ENCODE data around the gene TSPAN32. TPM values are rescaled to one million over a fixed set of nuclear protein-coding genes. Genes with fewer than 3 reads are reported as not detected.
A peak's percentile ranks its signal among the peaks of the same experiment; 100 is the strongest.

TSPAN32 gene
- total RNA-seq, 1 donor: 1.4 TPM

DNA sequence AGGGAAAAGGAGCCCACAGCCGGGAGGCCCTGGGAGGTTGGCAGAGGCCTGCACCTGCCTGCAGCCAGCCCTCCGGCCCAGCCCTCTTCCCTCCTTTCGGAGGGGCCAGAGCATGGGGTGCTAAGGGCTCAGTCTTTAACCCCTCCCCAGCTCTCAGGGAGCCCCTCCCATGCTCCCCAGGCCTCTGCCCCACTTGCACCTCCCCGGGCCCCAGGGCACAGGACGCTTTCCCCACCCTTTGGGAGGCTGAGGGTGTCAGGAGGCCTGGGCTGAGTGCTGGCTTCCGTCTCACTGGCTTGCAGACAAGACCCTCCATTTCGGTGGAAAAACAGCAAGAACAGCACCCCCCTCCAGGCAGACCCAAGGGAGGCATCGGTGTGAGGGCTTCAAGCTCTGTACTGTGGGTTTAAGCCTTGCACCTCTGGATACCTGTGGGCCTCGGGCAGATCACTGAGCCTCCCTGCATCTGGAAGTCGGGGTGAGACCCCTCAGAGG lies 38.7 kb upstream of the TSPAN32 start:
- H3K9me3 ChIP-seq (ENCODE audit: low read depth, low read length): no peaks in the 10 kb centered on the region
- H3K4me3 ChIP-seq (ENCODE audit: insufficient read depth, low read length): no peak overlapping the region
- TF ChIP-seq CTCF (IDR thresholded peaks at IDR 0.05; ENCODE audit: extremely low read depth, low read depth, low read length): no peak
- H3K79me2 ChIP-seq (ENCODE audit: insufficient read depth, low read length): no peaks in the 10 kb centered on the region
- H3K27me3 ChIP-seq (ENCODE audit: insufficient read depth, low read length): peaks cover 5% of the 10 kb centered on the region
- H4K20me1 ChIP-seq (ENCODE audit: insufficient read depth, low read length): no peaks in the 10 kb centered on the region
- H2AFZ ChIP-seq (ENCODE audit: low read length): no peak overlapping the region
- H3K27ac ChIP-seq (ENCODE audit: low read depth, low read length): no peak overlapping the region
- no peaks in the 10 kb centered on the region for H3K36me3 ChIP-seq (ENCODE audit: insufficient read depth, low read length)
- H3K4me1 ChIP-seq (ENCODE audit: insufficient read depth, low read length): no peaks in the 10 kb centered on the region
- no peak overlapping the region for H3K4me2 ChIP-seq (ENCODE audit: insufficient read depth, low read length)
- peak; percentile 85 for DNase-seq (ENCODE audit: insufficient read length, low spot score, missing footprints)

- H3K4me3 ChIP-seq (ENCODE audit: insufficient read depth, low read length): no peak overlapping the region
- H3K4me1 ChIP-seq (ENCODE audit: insufficient read depth, low read length): no peaks in the 10 kb centered on the region
- H3K27me3 ChIP-seq (ENCODE audit: insufficient read depth, low read length): peaks cover 9% of the 10 kb centered on the region
- H3K4me2 ChIP-seq (ENCODE audit: insufficient read depth, low read length): no peak overlapping the region
- no peaks in the 10 kb centered on the region for H3K79me2 ChIP-seq (ENCODE audit: insufficient read depth, low read length)
- H2AFZ ChIP-seq (ENCODE audit: low read length): no peak overlapping the region
- H4K20me1 ChIP-seq (ENCODE audit: insufficient read depth, low read length): no peaks in the 10 kb centered on the region
- H3K9me3 ChIP-seq (ENCODE audit: low read depth, low read length): no peaks in the 10 kb centered on the region
- DNase-seq (ENCODE audit: insufficient read length, low spot score, missing footprints): peak; percentile 84
- H3K27ac ChIP-seq (ENCODE audit: low read depth, low read length): no peak overlapping the region
- TF ChIP-seq CTCF (IDR thresholded peaks at IDR 0.05; ENCODE audit: extremely low read depth, low read depth, low read length): no peak
- H3K36me3 ChIP-seq (ENCODE audit: insufficient read depth, low read length): no peaks in the 10 kb centered on the region
Measured at GRCh38 chr11:2263724-2264360, 38.0 kb upstream of the TSPAN32 start.

GRCh38 chr11:2264366-2265053 lies 37.3 kb upstream of the TSPAN32 start:
- Histone ChIP-seq H2AFZ (ENCODE audit: low read length) (no peak overlapping the region), H3K4me2 (ENCODE audit: insufficient read depth, low read length) (no peak overlapping the region), H4K20me1 (ENCODE audit: insufficient read depth, low read length) (no peaks in the 10 kb centered on the region), H3K36me3 (ENCODE audit: insufficient read depth, low read length) (no peaks in the 10 kb centered on the region), H3K9me3 (ENCODE audit: low read depth, low read length) (no peaks in the 10 kb centered on the region), H3K27ac (ENCODE audit: low read depth, low read length) (no peak overlapping the region), H3K79me2 (ENCODE audit: insufficient read depth, low read length) (no peaks in the 10 kb centered on the region), H3K4me1 (ENCODE audit: insufficient read depth, low read length) (no peaks in the 10 kb centered on the region), H3K27me3 (ENCODE audit: insufficient read depth, low read length) (peaks cover 12% of the 10 kb centered on the region), H3K4me3 (ENCODE audit: insufficient read depth, low read length) (no peak overlapping the region)
- peak; percentile 60 for DNase-seq (ENCODE audit: insufficient read length, low spot score, missing footprints)
- no peak for TF ChIP-seq CTCF (IDR thresholded peaks at IDR 0.05; ENCODE audit: extremely low read depth, low read depth, low read length)

DNA sequence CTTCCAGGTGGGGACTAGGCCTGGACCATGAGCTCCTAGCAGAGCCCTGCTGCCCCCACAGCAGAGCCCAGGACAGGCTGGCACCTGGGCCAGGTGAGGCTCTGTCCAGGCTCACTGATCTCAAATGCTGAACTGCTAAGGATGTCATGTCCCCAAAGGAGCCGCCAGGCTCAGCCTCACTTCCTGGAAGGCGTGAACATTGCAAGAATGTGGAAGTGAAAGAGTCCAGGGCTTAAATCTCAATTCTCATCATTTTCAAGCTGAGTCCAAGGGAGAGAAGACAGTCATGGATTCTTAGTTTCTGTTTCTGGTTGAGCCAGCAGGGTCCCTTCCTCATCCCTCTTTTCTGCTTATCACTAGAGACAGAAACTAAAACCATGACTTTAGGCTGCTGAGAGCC lies 36.4 kb upstream of the TSPAN32 start:
- no peak for TF ChIP-seq CTCF (IDR thresholded peaks at IDR 0.05; ENCODE audit: extremely low read depth, low read depth, low read length)
- no peak overlapping the region for H3K4me2 ChIP-seq (ENCODE audit: insufficient read depth, low read length)
- H2AFZ ChIP-seq (ENCODE audit: low read length): no peak overlapping the region
- H3K36me3 ChIP-seq (ENCODE audit: insufficient read depth, low read length): no peaks in the 10 kb centered on the region
- peaks cover 18% of the 10 kb centered on the region for H3K27me3 ChIP-seq (ENCODE audit: insufficient read depth, low read length)
- no peaks in the 10 kb centered on the region for H4K20me1 ChIP-seq (ENCODE audit: insufficient read depth, low read length)
- no peak overlapping the region for H3K4me3 ChIP-seq (ENCODE audit: insufficient read depth, low read length)
- no peaks in the 10 kb centered on the region for H3K4me1 ChIP-seq (ENCODE audit: insufficient read depth, low read length)
- peak; percentile 81 for DNase-seq (ENCODE audit: insufficient read length, low spot score, missing footprints)
- no peaks in the 10 kb centered on the region for H3K79me2 ChIP-seq (ENCODE audit: insufficient read depth, low read length)
- no peaks in the 10 kb centered on the region for H3K9me3 ChIP-seq (ENCODE audit: low read depth, low read length)
- no peak overlapping the region for H3K27ac ChIP-seq (ENCODE audit: low read depth, low read length)
